Measurements from ENCODE around the gene DENND6B. TPM values are rescaled to one million over a fixed set of nuclear protein-coding genes. Genes with fewer than 3 reads are reported as not detected.
A peak's percentile ranks its signal among the peaks of the same experiment; 100 is the strongest.

Gene DENND6B
- total RNA-seq, 1 donor from 2014 or later, result 2.7 TPM

- DNase-seq (ENCODE audit: extremely low spot score in 2 of 2), result no peak
- peak overlapping the region; percentile 44 for H3K27ac ChIP-seq
- peak in 1 of 2 donors; percentile 30 for TF ChIP-seq POLR2AphosphoS5 (IDR thresholded peaks at IDR 0.05; ENCODE audit: insufficient read depth in 1 of 2, low read depth in 1 of 2)
- TF ChIP-seq, protein P1, sequence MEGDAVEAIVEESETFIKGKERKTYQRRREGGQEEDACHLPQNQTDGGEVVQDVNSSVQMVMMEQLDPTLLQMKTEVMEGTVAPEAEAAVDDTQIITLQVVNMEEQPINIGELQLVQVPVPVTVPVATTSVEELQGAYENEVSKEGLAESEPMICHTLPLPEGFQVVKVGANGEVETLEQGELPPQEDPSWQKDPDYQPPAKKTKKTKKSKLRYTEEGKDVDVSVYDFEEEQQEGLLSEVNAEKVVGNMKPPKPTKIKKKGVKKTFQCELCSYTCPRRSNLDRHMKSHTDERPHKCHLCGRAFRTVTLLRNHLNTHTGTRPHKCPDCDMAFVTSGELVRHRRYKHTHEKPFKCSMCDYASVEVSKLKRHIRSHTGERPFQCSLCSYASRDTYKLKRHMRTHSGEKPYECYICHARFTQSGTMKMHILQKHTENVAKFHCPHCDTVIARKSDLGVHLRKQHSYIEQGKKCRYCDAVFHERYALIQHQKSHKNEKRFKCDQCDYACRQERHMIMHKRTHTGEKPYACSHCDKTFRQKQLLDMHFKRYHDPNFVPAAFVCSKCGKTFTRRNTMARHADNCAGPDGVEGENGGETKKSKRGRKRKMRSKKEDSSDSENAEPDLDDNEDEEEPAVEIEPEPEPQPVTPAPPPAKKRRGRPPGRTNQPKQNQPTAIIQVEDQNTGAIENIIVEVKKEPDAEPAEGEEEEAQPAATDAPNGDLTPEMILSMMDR (IDR thresholded peaks at IDR 0.05), result no peak
- no peaks in the 10 kb centered on the region for H3K9me3 ChIP-seq
- peaks cover 23% of the 10 kb centered on the region for H3K4me1 ChIP-seq
- peak overlapping the region; percentile 49 to 70 for H3K4me3 ChIP-seq
- H3K27me3 ChIP-seq, result no peaks in the 10 kb centered on the region
- intact Hi-C loops (cut with DNase I), result loop anchor here (10.0 kb wide), 1 partner anchor 264 kb away; the partner anchor contains the start of gene SCO2
- H3K36me3 ChIP-seq, result no peaks in the 10 kb centered on the region
Measured at GRCh38 chr22:50260801-50261614, 65.8 kb downstream of the DENND6B start.

GRCh38 chr22:50260434-50260800 lies 66.4 kb downstream of the DENND6B start:
- no peaks in the 10 kb centered on the region for H3K27me3 ChIP-seq
- no peaks in the 10 kb centered on the region for H3K9me3 ChIP-seq
- H3K4me3 ChIP-seq, result peak overlapping the region; percentile 49 to 70
- no peaks in the 10 kb centered on the region for H3K36me3 ChIP-seq
- peaks cover 23% of the 10 kb centered on the region for H3K4me1 ChIP-seq
- no peak for DNase-seq (ENCODE audit: extremely low spot score in 2 of 2)
- intact Hi-C loops (cut with DNase I), result loop anchor here (10.0 kb wide), 1 partner anchor 264 kb away; the partner anchor contains the start of gene SCO2
- H3K27ac ChIP-seq, result peak overlapping the region; percentile 44
- no peak for TF ChIP-seq POLR2AphosphoS5 (IDR thresholded peaks at IDR 0.05; ENCODE audit: insufficient read depth in 1 of 2, low read depth in 1 of 2)
- TF ChIP-seq, protein P1 (IDR thresholded peaks at IDR 0.05), result no peak

- peaks cover 23% of the 10 kb centered on the region for H3K4me1 ChIP-seq
- intact Hi-C loops (cut with DNase I), result no loop called here
Measured at GRCh38 chr22:50259302-50259701, 67.5 kb downstream of the DENND6B start.

More at GRCh38 chr22:50259302-50259701, 67.5 kb downstream of the DENND6B start:
- Histone ChIP-seq H3K4me3 (no peak overlapping the region), H3K27me3 (no peaks in the 10 kb centered on the region), H3K36me3 (no peaks in the 10 kb centered on the region), H3K27ac (no peak overlapping the region), H3K9me3 (no peaks in the 10 kb centered on the region)
- no peak for DNase-seq (ENCODE audit: extremely low spot score in 2 of 2)
- TF ChIP-seq, protein P1 (IDR thresholded peaks at IDR 0.05), result no peak
- TF ChIP-seq POLR2AphosphoS5 (IDR thresholded peaks at IDR 0.05; ENCODE audit: insufficient read depth in 1 of 2, low read depth in 1 of 2) (no peak), POLR2A (IDR thresholded peaks at IDR 0.05) (no peak)

Other genes with a start within 250 kb of the DENND6B start
- gene MLC1, start 241.6 kb downstream of the DENND6B start, total RNA-seq, result 29.2 TPM
- gene MOV10L1, start 237.0 kb downstream of the DENND6B start, total RNA-seq, result 0.98 TPM
- gene PANX2, start 156.3 kb downstream of the DENND6B start, total RNA-seq, result 4.2 TPM
- 40.3 TPM for gene TRABD, start 141.1 kb downstream of the DENND6B start, total RNA-seq
- gene SELENOO, start 126.0 kb downstream of the DENND6B start, total RNA-seq, result 39.0 TPM
- gene TUBGCP6, start 82.0 kb downstream of the DENND6B start, total RNA-seq, result 45.4 TPM
- gene HDAC10, start 75.7 kb downstream of the DENND6B start, total RNA-seq, result 29.2 TPM
- gene MAPK12, start 65.3 kb downstream of the DENND6B start, total RNA-seq, result 15.0 TPM
- 7.4 TPM for gene MAPK11, start 56.6 kb downstream of the DENND6B start, total RNA-seq
- 180 TPM for gene PLXNB2, start 19.4 kb downstream of the DENND6B start, total RNA-seq
- 49.1 TPM for gene PPP6R2, start 16.3 kb upstream of the DENND6B start, total RNA-seq
- gene SBF1, start 148.0 kb upstream of the DENND6B start, total RNA-seq, result 37.3 TPM
- gene ADM2, start 154.5 kb upstream of the DENND6B start, total RNA-seq, result not detected
- gene MIOX, start 159.8 kb upstream of the DENND6B start, total RNA-seq, result not detected
- 57.0 TPM for gene LMF2, start 180.7 kb upstream of the DENND6B start, total RNA-seq
- gene NCAPH2, start 181.2 kb upstream of the DENND6B start, total RNA-seq, result 45.7 TPM
- 25.0 TPM for gene SCO2, start 198.6 kb upstream of the DENND6B start, total RNA-seq
- 82.0 TPM for gene TYMP, start 203.0 kb upstream of the DENND6B start, total RNA-seq
- gene KLHDC7B, start 218.9 kb upstream of the DENND6B start, total RNA-seq, result 0.49 TPM
- gene SYCE3, start 235.9 kb upstream of the DENND6B start, total RNA-seq, result not detected

Data from vagina (tissue), 2 donors.